Fibroblast of gingiva (primary cell): Measurements from ENCODE around the gene UBAC1.
"Not testable (repeated sequence)": the region's sequence is repeated elsewhere in the genome, so short reads cannot be mapped to it uniquely, and the experiment has no call there.

Experiments used
- DNase-seq: peaks from one replicate; pipeline ENCODE4 v3.0.0-alpha.2; 2011; ENCODE audit warnings: low read depth

Gene UBAC1

DNA sequence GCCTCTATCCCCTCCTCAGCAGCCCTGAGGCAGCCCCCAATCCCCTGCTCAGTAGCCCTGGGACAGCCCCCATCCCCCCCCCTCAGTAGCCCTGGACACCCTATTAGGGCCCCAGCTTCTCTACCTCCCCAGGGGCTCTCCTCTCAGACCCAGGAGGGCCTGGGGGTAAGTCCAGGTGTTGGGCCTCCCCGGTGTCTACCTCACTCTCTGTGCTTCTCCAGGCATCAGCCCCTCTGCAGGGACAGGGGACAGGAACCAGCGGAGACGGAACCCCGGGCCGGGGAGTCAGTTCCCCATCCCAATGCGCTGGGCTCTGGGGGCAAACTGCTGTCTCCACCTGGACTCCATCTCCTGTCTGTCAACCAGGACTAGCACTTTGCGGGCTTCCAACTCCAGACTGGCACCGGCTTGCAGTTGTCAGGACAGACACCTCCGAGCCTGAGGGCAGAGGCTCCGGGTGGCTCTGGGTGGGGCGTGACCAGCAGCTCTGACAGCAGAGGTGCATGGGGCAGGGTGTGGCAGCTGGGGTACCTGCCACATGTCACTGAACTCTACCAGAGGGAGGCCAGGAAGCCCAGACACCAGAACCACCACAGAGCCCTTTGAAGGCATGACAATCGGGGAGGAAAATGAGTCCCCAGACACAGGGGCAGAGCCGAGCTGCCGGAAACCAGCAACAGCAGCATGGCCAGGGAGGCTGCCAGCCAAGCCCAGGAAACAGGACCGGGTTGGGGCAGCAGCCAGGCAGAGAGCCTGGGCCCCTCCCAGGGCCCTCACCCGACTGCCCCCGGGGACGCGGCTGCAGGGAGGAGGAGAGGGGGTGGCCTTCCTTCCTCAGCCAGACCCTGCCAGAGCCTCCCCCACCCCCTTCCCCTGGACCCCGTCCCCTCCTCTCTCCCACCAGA lies 17.7 kb upstream of the UBAC1 start:
- DNase-seq: no peak

GRCh38 chr9:135976944-135977343 lies 15.8 kb upstream of the UBAC1 start:
- no peak for DNase-seq

- no peak for DNase-seq
Measured at GRCh38 chr9:135976531-135976930, 15.4 kb upstream of the UBAC1 start.

DNA sequence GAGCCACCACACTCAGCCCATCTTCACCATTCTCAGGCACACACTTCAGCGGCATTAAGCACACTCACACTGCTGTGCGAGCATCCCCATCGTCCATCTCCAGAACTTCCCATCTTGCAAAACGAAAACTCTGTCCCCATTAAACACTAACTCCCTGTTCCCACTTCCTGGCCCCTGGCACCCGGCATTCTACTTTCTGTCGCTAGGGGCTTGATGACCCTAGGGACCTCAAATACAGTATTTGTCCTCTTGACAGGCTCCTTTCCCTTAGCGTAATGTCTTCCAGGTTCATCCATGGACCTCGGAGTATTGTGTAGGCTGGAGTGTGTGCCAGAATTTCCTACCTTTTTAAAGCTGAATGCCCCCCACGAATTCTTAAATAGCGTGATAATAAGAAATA lies 14.7 kb upstream of the UBAC1 start:
- DNase-seq: no peak

DNA sequence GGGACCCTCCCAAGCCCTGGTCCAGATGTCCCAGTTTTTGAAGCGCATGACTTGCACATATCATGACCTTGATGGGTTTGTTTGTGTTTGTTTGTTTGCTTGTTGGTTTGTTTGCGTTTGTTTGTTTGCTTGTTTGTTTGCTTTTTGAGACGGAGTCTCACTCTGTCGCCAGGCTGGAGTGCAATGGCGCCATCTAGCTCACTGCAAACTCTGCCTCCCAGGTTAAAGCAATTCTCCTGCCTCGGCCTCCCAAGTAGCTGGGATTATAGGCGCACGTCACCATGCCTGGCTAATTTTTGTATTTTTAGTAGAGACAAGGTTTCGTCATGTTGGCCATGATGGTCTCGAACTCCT lies 13.0 kb upstream of the UBAC1 start:
- no peak for DNase-seq

DNA sequence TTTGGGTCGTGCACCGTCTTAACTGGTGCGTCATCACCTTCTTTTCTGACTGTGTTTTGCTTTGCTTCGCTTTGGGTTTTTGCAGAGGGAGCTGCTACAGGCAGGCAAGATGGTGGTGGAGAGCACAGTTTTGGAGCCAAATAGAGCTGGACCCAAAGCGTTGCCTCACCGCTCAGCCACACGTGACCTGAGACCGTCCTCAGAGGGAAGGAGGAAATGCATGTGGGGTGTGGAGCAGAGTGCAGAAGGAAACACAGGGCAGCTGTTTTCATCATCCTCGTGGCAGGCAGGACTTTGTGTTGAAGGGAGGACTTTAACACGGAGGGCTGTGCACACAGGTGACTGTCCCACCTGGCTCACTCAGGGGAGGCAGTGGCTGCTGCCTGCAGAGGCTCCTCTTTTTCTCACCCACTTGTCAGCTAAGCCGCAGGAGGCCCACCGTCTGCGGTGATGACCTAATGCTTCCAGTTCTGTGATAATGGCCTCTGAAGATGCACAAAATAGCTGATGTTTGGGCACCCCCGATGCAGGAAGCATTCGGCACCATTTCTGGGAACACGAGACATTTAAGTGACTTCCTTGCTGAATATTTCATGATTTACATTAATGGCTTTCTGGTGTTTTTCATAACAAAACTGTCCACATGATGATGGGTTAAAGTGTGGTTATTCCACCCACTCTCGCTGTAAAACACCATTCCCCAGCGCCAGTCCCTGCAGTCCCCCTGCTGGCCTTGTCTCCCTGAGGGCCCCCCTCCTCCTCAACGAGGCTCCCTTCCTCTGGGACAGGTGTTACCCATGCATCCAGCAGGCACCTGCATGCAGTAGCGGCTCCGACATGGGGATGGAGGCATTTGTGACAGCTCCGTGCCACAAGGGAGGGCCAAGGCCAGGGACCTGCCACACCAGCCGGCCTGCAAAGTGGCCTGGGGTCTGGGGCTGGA lies 12.4 kb upstream of the UBAC1 start:
- no peak for DNase-seq

DNA sequence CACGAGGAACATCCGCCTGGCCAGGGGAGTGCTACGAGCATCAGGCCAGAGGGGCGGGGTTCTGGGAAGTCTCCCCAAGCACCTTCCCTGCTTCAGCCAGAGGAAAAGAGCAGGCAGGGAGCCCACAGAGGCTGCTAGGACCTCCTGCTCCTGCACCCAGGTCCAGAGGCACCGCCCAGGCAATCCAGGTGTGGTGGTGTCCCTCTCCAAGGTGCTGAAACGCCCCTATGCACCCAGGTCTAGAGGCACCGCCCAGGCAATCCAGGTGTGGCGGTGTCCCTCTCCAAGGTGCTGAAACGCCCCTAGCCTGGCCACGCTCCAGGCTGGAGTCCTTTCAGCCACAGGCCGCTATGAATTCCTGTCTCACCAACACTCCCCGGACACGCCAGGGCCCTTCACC lies 10.7 kb upstream of the UBAC1 start:
- no peak for DNase-seq

DNA sequence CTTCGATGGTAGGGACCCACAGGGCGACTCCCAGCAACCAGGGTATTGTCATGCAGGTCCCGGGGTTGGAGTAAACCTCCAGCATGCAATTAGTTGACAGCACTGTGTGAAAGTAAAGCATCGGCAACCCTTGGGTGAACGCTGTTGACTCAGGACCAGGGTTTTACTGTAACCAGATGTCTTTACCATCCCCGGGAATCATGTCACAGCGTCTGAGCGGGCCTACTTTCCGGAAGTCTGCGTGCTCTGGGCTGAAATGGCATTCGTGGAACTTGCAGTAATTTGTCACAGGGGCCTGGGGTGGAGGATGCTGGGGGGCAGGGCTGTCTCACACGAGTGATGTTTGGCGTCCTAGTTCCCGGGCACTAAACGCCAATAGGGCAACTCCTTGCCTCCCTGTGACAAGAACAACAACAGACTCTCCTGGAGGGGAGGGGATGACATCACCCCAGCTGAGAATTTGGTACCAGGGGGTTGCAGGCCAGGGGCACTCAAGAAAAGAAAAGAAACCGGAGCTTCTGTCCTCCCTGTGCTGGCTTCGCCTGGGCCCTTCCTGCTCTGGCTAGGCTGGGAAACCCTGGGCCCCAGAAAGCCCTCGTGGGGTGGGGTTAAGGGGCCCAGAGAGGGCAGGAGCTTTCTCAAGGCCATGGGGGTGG lies 10.1 kb upstream of the UBAC1 start:
- DNase-seq: peak; percentile 34

DNA sequence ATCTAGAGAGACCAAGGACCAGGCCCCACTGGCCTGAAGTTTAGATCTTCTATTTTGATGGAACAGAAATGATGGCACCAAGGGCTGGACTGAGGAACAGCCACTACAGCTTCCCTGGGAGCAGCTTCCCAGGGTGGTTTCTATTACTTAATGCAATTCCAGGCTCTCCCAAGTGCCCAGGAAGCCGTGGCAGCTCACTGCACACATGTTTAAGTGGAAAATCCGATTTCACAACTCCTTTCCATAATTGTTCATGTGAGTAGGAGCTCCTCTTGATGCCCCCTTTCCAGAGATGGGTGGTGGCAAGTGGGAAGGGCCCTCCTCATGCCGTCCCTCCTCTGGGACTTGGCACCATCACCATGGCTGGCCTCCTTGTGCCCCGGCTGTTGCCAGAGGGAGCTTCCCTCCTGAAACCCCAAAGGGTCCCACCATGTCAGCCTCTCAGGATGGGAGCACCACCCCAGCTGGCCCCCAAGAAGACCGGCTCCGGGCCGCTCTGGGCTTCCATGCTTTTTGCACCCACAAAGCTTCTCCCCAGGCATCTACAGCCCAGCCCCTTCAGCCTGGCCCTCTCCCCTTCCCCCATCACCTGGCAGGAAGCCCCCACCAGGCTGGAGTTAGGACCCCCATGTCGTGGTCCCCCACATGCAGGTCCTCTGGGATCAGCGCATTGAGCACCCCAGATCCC lies 9.1 kb upstream of the UBAC1 start:
- DNase-seq: peak; percentile 29

GRCh38 chr9:135969064-135969683 lies 8.0 kb upstream of the UBAC1 start:
- no peak for DNase-seq

DNA sequence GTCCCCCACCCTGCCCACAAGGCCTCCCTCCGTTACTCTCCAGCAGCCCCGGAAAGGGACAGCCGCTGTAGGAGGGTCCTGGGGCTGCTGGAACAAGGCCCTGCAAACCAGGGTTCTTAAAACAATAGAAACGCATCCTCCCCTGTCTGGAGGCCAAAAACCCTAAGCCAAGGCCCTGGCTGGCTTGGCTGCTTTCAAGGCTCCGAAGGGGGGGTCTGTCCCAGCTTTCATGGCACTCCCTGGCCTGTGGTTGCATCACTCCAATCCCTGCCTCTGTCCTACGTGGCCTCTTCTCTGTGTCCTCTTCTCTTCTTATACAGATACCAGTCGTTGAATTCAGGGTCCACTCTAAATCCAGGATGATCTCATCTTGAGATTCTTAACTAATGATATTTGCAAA lies 7.4 kb upstream of the UBAC1 start:
- DNase-seq: no peak

GRCh38 chr9:135968083-135968476 lies 6.9 kb upstream of the UBAC1 start:
- no peak for DNase-seq

DNA sequence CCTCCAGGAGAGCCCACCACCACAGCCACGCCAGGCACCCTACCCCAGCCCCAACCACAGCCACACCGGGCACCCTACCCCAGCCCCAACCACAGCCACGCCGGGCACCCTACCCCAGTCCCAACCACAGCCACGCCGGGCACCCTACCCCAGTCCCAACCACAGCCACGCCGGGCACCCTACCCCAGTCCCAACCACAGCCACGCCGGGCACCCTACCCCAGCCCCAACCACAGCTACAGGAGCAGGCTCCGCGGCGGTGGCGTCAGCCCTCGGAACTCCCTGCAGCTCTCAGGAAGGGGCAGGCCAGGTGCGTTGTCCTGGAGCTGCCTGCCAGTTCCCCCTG lies 5.7 kb upstream of the UBAC1 start:
- not testable (repeated sequence) for DNase-seq

DNA sequence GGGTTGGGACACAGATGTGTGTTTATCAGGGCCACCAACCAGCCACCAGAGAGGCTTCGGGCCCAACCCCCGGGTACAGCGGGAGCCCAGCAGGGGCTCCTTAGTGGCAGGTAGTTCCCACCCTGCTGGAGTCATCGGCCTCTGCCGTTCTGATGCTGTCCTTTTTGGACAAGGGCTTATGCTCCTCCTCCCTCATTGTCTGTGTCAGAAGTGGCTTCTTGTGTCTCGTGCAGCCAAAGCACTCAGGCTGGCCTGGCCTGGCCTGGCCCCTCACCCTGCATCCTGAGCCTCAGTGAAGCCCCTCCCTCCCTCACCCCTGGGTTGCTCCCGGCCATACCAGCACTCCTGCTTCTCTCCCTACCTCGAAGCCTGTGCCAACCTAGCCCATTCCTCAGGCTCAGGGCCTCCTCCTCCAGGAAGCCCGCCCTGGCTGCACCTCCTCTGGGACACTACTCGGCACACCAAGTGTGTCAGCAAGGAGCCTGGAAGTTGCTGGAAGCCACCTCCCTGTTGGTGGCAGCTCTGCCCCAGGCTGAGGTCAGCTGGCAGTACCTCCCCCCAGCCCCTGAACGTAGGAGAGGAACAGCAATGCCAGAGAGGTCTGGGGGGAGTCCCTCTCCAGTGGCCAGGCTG lies 4.1 kb upstream of the UBAC1 start:
- DNase-seq: no peak

DNA sequence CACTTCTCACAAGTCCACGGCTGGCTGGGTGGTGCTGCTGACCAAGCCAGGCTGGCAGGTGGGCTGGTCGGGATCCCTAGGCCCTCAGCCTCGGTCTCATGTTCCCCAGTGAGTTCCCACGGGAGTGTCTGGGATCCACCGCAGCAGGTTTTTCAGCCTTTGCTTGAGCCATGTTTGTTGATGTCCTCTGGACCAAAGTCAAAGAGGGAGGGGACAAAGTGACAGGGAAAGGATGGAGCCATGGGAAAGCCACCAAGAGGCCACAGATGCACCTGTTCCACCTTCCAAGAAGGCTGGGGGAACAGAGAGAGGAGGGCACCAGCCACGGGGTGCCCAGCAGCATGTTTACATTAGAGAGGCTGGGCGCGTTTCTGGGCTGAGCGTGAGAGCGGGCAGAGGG lies 2.8 kb upstream of the UBAC1 start:
- DNase-seq: no peak

- no peak for DNase-seq
Measured at GRCh38 chr9:135963338-135963737, 2.2 kb upstream of the UBAC1 start.

DNA sequence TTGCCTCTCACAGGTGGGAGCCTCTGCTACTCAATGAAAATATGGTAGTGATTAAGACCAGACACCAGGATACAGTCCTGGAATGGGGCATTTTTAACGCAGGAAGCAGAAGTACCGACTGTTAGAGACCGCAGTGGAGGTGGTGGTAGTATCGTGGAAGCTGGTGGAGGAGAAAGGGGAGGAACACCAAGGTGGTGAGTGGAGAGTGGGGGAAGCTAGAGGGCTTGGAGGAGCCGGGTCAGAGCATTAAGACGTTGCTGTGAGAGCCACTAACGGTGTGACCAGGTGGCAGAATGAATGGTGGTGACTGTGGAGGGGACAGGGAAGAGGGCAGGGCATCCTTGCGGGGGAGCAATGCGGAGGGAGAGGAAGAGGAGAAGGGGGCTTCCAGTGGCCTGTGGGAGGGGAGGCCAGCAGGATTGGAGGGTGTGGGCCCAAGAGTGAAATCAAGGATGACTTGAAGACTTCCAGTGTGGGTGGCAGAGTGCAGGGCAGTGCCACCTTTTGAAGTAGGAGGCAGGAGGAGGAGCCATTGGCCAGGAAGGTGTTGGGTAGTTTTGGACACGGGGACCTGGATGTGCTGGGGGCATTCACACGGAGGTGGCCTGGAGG lies 1.6 kb upstream of the UBAC1 start:
- DNase-seq: no peak

DNA sequence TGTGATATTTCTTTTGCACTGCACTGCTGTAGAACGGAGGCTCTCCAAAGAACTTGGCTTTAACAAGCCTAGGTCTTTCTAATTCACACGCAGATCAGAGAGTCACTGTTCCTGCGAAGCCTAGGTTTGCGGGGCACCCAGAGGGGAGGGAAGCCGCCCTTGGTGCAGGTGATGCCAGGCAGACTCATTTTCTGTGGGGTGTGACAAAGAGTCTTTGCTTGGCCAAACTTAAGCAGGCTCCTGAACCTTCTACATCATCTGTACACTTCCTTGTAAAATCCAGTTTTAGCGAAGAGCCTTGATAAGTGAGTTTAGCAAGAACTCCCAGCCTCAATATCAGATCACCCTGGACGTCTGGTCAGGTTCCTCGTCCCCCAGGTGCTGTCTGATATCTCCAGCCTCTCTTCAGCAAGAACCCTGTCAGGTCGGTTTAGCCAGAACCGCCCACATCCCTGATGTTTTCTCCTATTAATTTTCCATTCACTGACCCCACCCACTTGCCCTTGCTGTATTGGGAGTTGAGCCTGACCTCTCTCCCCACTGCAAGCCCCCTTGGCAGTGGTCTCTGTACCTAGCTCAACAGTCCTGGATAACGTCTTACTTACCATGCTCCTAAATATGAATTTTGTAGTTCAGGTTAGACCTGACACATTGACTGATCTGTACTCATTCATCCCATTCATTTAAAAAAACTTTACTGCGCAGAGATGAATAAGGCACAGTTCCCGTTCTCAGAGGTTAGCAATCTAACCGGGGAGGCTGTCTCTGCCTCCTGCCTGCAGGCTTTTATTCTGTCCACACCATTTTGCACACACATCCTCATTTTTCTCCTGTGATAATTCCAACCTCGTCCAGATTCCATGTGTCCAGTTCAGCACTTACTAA lies 880 bp upstream of the UBAC1 start:
- DNase-seq: no peak

GRCh38 chr9:135960411-135961276 lies 529 bp downstream of the UBAC1 start:
- no peak for DNase-seq
